Neural progenitor cell (in vitro differentiated cells): ENCODE measurements around the gene SIGLEC5. TPM values are rescaled to one million over a fixed set of nuclear protein-coding genes. Genes with fewer than 3 reads are reported as not detected.
A peak's percentile ranks its signal among the peaks of the same experiment; 100 is the strongest.

Experiments used
- DNase-seq: peaks from one replicate; pipeline ENCODE4 v3.0.0-alpha.2; 2016; ENCODE audit warnings: low spot score
- H2AFZ ChIP-seq: fragments of 200-600 bp; sonication (generic); replicated peaks from 2 replicates; pipeline ENCODE4 v1.6.1; 2016; ENCODE audit warnings: antibody characterized with exemption
- H3F3A ChIP-seq: fragments of 200-600 bp; sonication (generic); 2 replicates; pipeline ENCODE4 v1.6.1; 2016; ENCODE audit warnings: antibody characterized with exemption, low read depth
- H3K27ac ChIP-seq: fragments of 200-600 bp; sonication (generic); 2 replicates; pipeline ENCODE4 v1.5.1; 2016; ENCODE audit warnings: mild to moderate bottlenecking
- H3K27me3 ChIP-seq: fragments of 200-600 bp; sonication (generic); 2 replicates; pipeline ENCODE4 v1.6.1; 2016; ENCODE audit warnings: mild to moderate bottlenecking, moderate library complexity
- H3K36me3 ChIP-seq: fragments of 200-600 bp; sonication (generic); 2 replicates; pipeline ENCODE4 v1.5.1; 2016
- H3K4me1 ChIP-seq: fragments of 200-600 bp; sonication (generic); 2 replicates; pipeline ENCODE4 v1.6.1; 2016; ENCODE audit warnings: mixed run types
- H3K4me2 ChIP-seq: fragments of 200-600 bp; sonication (generic); 2 replicates; pipeline ENCODE4 v1.6.1; 2016
- H3K4me3 ChIP-seq: fragments of 200-600 bp; sonication (generic); 2 replicates; pipeline ENCODE4 v1.5.1; 2016
- H3K79me2 ChIP-seq: fragments of 200-600 bp; sonication (generic); 2 replicates; pipeline ENCODE4 v1.6.1; 2016; ENCODE audit warnings: low read depth
- H3K9ac ChIP-seq: fragments of 200-600 bp; sonication (generic); 2 replicates; pipeline ENCODE4 v1.6.1; 2016
- H3K9me3 ChIP-seq: fragments of 200-600 bp; sonication (generic); 2 replicates; pipeline ENCODE4 v1.5.1; 2016; ENCODE audit warnings: low read depth
- H4K20me1 ChIP-seq: fragments of 200-600 bp; sonication (generic); 2 replicates; pipeline ENCODE4 v1.6.1; 2016; ENCODE audit warnings: low read depth
- H3K27ac Mint-ChIP-seq: 3 replicates; pipeline ENCODE4 v1.8.0; 2021; ENCODE audit warnings: mixed read lengths
- H3K27me3 Mint-ChIP-seq: 2 replicates; pipeline ENCODE4 v1.8.0; 2022; ENCODE audit warnings: low read depth, mild to moderate bottlenecking, inconsistent platforms, moderate library complexity, mixed read lengths; ENCODE audit not compliant: insufficient read depth
- H3K36me3 Mint-ChIP-seq: 3 replicates; pipeline ENCODE4 v1.8.0; 2021; ENCODE audit warnings: mixed read lengths
- H3K4me1 Mint-ChIP-seq: 3 replicates; pipeline ENCODE4 v1.8.0; 2021; ENCODE audit warnings: mixed read lengths
- H3K4me3 Mint-ChIP-seq: 3 replicates; pipeline ENCODE4 v1.8.0; 2021; ENCODE audit warnings: mild to moderate bottlenecking, moderate library complexity, mixed read lengths
- H3K9me3 Mint-ChIP-seq: 3 replicates; pipeline ENCODE4 v1.8.0; 2020; ENCODE audit warnings: mixed read lengths
- EZH2 ChIP-seq: fragments of 200-600 bp; sonication (generic); IDR thresholded peaks from 2 replicates; pipeline ENCODE4 v1.6.1; 2017; ENCODE audit warnings: antibody characterized with exemption, mild to moderate bottlenecking, moderate library complexity
- EZH2phosphoT487 ChIP-seq: fragments of 200-600 bp; sonication (generic); IDR thresholded peaks from 2 replicates; pipeline ENCODE4 v1.6.1; 2017; ENCODE audit warnings: antibody characterized with exemption
- total RNA-seq: library from RNA; depleted of rRNA; stranded (reverse); fragments of >200 nt; gene quantifications from 2 replicates; pipeline ENCODE4 v1.2.3, GENCODE V29; 2015; ENCODE audit warnings: low replicate concordance
- TF ChIP-seq, protein P1 (sequence below): fragments of 200-600 bp; sonication (generic); IDR thresholded peaks from 2 replicates; pipeline ENCODE4 v1.5.1; 2017; ENCODE audit warnings: antibody characterized with exemption, mild to moderate bottlenecking

The SIGLEC5 gene
- total RNA-seq, 1 donor from 2014 or later, result not detected

DNA sequence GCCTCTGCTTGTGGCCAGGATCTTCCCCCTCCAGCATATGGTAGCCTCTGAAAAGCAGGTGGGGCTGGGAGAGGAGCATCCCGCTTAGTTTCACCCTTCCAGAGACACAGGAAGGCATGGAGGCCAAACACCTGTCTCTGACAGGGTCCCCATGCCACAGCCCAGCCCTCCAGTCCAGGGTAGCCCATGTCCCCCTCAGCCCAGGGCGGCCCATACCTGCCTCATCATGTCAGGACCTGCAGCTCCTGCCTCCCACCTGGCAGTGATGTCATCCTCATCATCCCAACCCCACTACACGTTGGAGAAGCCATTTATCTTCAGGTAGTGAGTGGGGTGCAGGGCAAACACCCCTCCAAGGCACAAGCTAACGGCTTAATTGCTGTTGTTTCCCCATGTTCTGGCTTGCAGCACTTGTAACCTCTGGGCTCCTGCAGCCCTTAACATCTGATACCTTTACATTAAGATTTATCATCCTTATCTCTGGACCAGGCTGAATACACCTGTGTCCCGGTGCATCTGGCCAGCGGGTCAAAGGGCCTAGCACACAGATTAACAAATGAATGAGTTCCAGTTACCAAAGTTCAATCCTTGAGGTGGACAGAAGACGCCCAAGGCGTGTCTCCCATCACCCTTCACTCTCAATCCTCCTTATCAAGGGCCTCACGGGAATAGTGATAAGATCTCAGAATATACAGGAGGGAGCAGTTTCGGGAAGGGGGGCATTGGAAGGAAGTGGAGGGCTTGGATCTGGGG is 36.9 kb downstream of the SIGLEC5 start:
- H3K27me3 Mint-ChIP-seq, result no peaks in the 10 kb centered on the region
- Histone ChIP-seq H3K9me3 (peaks cover 4% of the 10 kb centered on the region), H3K27ac (no peak overlapping the region), H3F3A (no peaks in the 10 kb centered on the region), H3K27me3 (no peaks in the 10 kb centered on the region), H3K4me3 (peak overlapping the region; percentile 56), H3K4me2 (peak overlapping the region; percentile 69), H3K9ac (no peak overlapping the region), H4K20me1 (no peaks in the 10 kb centered on the region), H3K36me3 (no peaks in the 10 kb centered on the region), H3K4me1 (no peaks in the 10 kb centered on the region), H2AFZ (peak overlapping the region; percentile 32), H3K79me2 (no peaks in the 10 kb centered on the region)
- TF ChIP-seq EZH2 (no peak), EZH2phosphoT487 (no peak)
- TF ChIP-seq, protein P1, sequence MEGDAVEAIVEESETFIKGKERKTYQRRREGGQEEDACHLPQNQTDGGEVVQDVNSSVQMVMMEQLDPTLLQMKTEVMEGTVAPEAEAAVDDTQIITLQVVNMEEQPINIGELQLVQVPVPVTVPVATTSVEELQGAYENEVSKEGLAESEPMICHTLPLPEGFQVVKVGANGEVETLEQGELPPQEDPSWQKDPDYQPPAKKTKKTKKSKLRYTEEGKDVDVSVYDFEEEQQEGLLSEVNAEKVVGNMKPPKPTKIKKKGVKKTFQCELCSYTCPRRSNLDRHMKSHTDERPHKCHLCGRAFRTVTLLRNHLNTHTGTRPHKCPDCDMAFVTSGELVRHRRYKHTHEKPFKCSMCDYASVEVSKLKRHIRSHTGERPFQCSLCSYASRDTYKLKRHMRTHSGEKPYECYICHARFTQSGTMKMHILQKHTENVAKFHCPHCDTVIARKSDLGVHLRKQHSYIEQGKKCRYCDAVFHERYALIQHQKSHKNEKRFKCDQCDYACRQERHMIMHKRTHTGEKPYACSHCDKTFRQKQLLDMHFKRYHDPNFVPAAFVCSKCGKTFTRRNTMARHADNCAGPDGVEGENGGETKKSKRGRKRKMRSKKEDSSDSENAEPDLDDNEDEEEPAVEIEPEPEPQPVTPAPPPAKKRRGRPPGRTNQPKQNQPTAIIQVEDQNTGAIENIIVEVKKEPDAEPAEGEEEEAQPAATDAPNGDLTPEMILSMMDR, result no peak
- H3K9me3 Mint-ChIP-seq, result peaks cover 1% of the 10 kb centered on the region
- peaks cover 14% of the 10 kb centered on the region for H3K4me1 Mint-ChIP-seq
- H3K27ac Mint-ChIP-seq, result no peak overlapping the region
- DNase-seq, result no peak
- H3K4me3 Mint-ChIP-seq, result peak overlapping the region; percentile 91
- H3K36me3 Mint-ChIP-seq, result peaks cover 7% of the 10 kb centered on the region

DNA sequence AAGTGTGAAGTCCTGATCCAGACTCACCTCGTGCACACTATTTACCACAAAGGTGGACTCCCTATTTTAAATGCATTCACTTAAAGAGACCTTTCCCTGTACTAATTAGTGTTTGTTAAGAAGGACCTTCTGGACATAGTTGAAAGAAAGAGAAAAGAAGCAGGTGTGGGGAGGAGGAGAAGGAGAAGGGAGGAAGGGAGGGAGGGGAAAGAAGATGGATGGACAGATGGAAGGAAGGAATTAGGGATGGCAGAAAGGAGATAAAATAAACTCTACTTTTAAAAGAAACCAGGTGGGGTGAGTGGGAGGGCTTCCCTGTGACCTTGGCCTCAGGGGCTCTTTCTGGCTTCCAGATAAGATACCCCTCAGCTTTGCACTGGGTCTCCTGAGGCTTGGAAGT is 37.7 kb downstream of the SIGLEC5 start:
- Histone ChIP-seq H3K4me1 (no peaks in the 10 kb centered on the region), H3K4me2 (no peak overlapping the region), H3F3A (no peaks in the 10 kb centered on the region), H3K27ac (no peak overlapping the region), H2AFZ (no peak overlapping the region), H3K36me3 (peaks cover 3% of the 10 kb centered on the region), H3K4me3 (no peak overlapping the region), H3K9ac (no peak overlapping the region), H3K9me3 (peaks cover 10% of the 10 kb centered on the region), H4K20me1 (no peaks in the 10 kb centered on the region), H3K79me2 (no peaks in the 10 kb centered on the region), H3K27me3 (no peaks in the 10 kb centered on the region)
- no peak for DNase-seq
- Mint-ChIP-seq H3K27ac (no peak overlapping the region), H3K4me3 (peak overlapping the region; percentile 52), H3K9me3 (peaks cover 8% of the 10 kb centered on the region), H3K4me1 (peaks cover 14% of the 10 kb centered on the region), H3K36me3 (peaks cover 14% of the 10 kb centered on the region), H3K27me3 (no peaks in the 10 kb centered on the region)
- TF ChIP-seq EZH2 (no peak), EZH2phosphoT487 (no peak)
- TF ChIP-seq, protein P1, result no peak

DNA sequence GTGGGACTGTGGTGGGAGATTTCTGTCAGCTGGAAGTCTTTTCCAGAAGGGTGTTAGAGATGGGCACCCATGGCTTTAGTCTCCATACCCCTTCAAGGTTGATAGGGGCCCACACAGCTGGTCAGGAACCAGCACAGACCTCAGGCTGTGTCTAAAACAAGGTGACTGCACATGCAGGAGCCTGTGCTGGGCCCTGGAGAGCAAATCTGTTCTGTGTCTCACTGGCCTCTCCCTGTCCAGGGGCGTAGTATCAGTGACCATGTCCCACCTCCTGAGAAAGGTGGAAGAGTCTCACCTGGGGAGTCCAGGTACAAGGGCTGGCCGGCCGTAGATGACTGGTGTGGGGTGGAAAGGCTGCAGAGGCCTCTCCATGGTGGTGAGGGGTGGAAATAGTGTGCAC is 39.8 kb downstream of the SIGLEC5 start:
- no peak for TF ChIP-seq EZH2
- TF ChIP-seq, protein P1, result no peak
- no peak overlapping the region for H3K4me3 Mint-ChIP-seq
- Histone ChIP-seq H3K79me2 (no peaks in the 10 kb centered on the region), H3K4me3 (no peak overlapping the region), H2AFZ (no peak overlapping the region), H3F3A (no peaks in the 10 kb centered on the region), H4K20me1 (no peaks in the 10 kb centered on the region), H3K9me3 (peaks cover 15% of the 10 kb centered on the region), H3K4me1 (no peaks in the 10 kb centered on the region), H3K27me3 (no peaks in the 10 kb centered on the region), H3K9ac (no peak overlapping the region), H3K36me3 (peaks cover 17% of the 10 kb centered on the region), H3K27ac (no peak overlapping the region), H3K4me2 (no peak overlapping the region)
- H3K36me3 Mint-ChIP-seq, result peaks cover 34% of the 10 kb centered on the region
- DNase-seq, result no peak
- H3K9me3 Mint-ChIP-seq, result peaks cover 19% of the 10 kb centered on the region
- H3K27ac Mint-ChIP-seq, result no peak overlapping the region
- no peaks in the 10 kb centered on the region for H3K27me3 Mint-ChIP-seq
- H3K4me1 Mint-ChIP-seq, result peaks cover 14% of the 10 kb centered on the region
